Endodermal cell (in vitro differentiated cells): ENCODE results near the gene IST1. TPM values are rescaled to one million over a fixed set of nuclear protein-coding genes. Genes with fewer than 3 reads are reported as not detected.

Experiments used
- DNase-seq: peaks from one replicate; pipeline ENCODE4 v3.0.0-alpha.2; 2017
- H3K27ac ChIP-seq: 2 replicates; pipeline ENCODE4 v1.5.1; 2013; ENCODE audit warnings: mild to moderate bottlenecking, low read depth, low read length, moderate library complexity
- H3K27me3 ChIP-seq: 2 replicates; pipeline ENCODE4 v1.6.1; 2013; ENCODE audit warnings: mild to moderate bottlenecking, low read length, moderate library complexity; ENCODE audit not compliant: insufficient read depth, control insufficient read depth, poor library complexity, severe bottlenecking
- H3K36me3 ChIP-seq: 2 replicates; pipeline ENCODE4 v1.7.0; 2013; ENCODE audit warnings: mild to moderate bottlenecking, low read length, moderate library complexity; ENCODE audit not compliant: control insufficient read depth, insufficient read depth
- H3K4me1 ChIP-seq: one replicate; pipeline ENCODE4 v1.7.0; 2013; ENCODE audit warnings: low read length; ENCODE audit not compliant: control insufficient read depth, insufficient read depth
- H3K4me3 ChIP-seq: 2 replicates; pipeline ENCODE4 v1.5.1; 2013; ENCODE audit warnings: mild to moderate bottlenecking, low read length, moderate library complexity
- H3K9ac ChIP-seq: 2 replicates; pipeline ENCODE4 v1.6.1; 2013; ENCODE audit warnings: mild to moderate bottlenecking, low read length, moderate library complexity; ENCODE audit not compliant: poor library complexity, severe bottlenecking; ENCODE audit errors: extremely low read depth
- H3K9me3 ChIP-seq: 2 replicates; pipeline ENCODE4 v1.6.1; 2013; ENCODE audit warnings: mild to moderate bottlenecking, low read length, moderate library complexity; ENCODE audit not compliant: control insufficient read depth
- H3K27ac Mint-ChIP-seq: 2 replicates; pipeline ENCODE4 v1.8.0; 2020; ENCODE audit warnings: mixed read lengths
- H3K27me3 Mint-ChIP-seq: 2 replicates; pipeline ENCODE4 v1.8.0; 2021; ENCODE audit warnings: mild to moderate bottlenecking, mixed read lengths; ENCODE audit not compliant: insufficient read depth
- H3K36me3 Mint-ChIP-seq: 2 replicates; pipeline ENCODE4 v1.8.0; 2020; ENCODE audit warnings: low read depth, mixed read lengths
- H3K4me1 Mint-ChIP-seq: 2 replicates; pipeline ENCODE4 v1.8.0; 2020; ENCODE audit warnings: mixed read lengths
- H3K4me3 Mint-ChIP-seq: 2 replicates; pipeline ENCODE4 v1.8.0; 2020; ENCODE audit warnings: mild to moderate bottlenecking, moderate library complexity, mixed read lengths
- H3K9me3 Mint-ChIP-seq: 2 replicates; pipeline ENCODE4 v1.8.0; 2020; ENCODE audit warnings: mild to moderate bottlenecking, mixed read lengths
- WGBS, 2 experiments: methylation state at CpG; one replicate each; pipeline versions ENCODE4 v1.1.5 to v1.1.7; 2013; ENCODE audit warnings: missing lambda C conversion rate in 2 of 2, mixed read lengths in 1 of 2; ENCODE audit not compliant: insufficient coverage in 1 of 2, insufficient read length in 1 of 2; 5-methylcytosine and 5-hydroxymethylcytosine counted together
- total RNA-seq, 2 donors: library from RNA; stranded (reverse); fragmentation: NEBNext Ultra II Directional in 1 of 2; extraction: Animal tissue kit (Norgen Biotek cat#: 25700) in 1 of 2; gene quantifications; 2 replicates in 1 of 2; 3 replicates in 1 of 2; pipeline ENCODE4 v1.2.1, GENCODE V29; 2021
- TF ChIP-seq, protein P1 (sequence below): fragments of 200-600 bp; sonication (generic); conservative IDR thresholded peaks from 2 replicates; pipeline ENCODE4 v1.5.0; 2021; ENCODE audit warnings: antibody characterized with exemption, mild to moderate bottlenecking

Gene IST1
- total RNA-seq, 2 donors from 2014 or later: 259 to 319 TPM

DNA sequence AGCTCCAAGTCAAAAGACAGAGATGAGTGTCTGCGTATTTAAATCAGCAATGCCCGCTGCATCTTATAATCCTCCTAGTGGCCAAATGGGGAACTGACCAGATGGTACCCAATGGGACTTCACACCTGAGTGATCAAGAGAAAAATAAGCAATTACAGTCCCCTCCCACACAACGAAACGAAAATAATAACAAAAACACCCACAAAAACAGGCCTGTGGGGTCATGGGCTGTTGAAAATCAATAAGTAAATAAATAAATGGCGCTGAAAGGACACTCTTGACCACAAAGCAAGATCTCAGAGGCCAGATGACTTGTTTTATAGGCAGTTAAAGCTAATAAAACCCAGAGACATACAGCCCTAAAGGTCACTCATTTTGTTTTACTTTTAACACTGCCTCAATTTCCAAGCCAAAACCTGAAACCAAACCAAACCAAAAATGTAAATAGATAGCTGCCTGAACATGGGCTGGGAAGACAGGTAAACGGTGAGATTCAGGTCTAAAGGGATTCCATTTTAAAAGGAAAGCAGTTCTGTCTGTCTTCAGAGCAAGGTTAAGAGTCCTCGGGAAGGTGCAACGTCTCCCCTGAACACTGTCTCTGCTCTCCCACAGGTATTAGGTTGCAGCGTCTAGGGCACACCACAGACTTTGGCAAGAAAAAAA, 12.7 kb upstream of the IST1 start:
- Mint-ChIP-seq H3K9me3 (no peaks in the 10 kb centered on the region), H3K27ac (peak overlapping the region; percentile 92), H3K4me3 (peak overlapping the region; percentile 85), H3K27me3 (no peaks in the 10 kb centered on the region), H3K4me1 (peaks cover 23% of the 10 kb centered on the region), H3K36me3 (peaks cover 28% of the 10 kb centered on the region)
- WGBS, 2 experiments: 9 to 17% methylated on average over 4 to 9 of the region's 9 CpGs
- peak overlapping the region; percentile 91 for H3K4me3 ChIP-seq
- H3K36me3 ChIP-seq: peaks cover 37% of the 10 kb centered on the region
- H3K27ac ChIP-seq: no peak overlapping the region
- no peaks in the 10 kb centered on the region for H3K4me1 ChIP-seq
- TF ChIP-seq, protein P1, sequence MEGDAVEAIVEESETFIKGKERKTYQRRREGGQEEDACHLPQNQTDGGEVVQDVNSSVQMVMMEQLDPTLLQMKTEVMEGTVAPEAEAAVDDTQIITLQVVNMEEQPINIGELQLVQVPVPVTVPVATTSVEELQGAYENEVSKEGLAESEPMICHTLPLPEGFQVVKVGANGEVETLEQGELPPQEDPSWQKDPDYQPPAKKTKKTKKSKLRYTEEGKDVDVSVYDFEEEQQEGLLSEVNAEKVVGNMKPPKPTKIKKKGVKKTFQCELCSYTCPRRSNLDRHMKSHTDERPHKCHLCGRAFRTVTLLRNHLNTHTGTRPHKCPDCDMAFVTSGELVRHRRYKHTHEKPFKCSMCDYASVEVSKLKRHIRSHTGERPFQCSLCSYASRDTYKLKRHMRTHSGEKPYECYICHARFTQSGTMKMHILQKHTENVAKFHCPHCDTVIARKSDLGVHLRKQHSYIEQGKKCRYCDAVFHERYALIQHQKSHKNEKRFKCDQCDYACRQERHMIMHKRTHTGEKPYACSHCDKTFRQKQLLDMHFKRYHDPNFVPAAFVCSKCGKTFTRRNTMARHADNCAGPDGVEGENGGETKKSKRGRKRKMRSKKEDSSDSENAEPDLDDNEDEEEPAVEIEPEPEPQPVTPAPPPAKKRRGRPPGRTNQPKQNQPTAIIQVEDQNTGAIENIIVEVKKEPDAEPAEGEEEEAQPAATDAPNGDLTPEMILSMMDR: peak; percentile 94
- no peaks in the 10 kb centered on the region for H3K9me3 ChIP-seq
- DNase-seq: peak; percentile 86
- no peaks in the 10 kb centered on the region for H3K27me3 ChIP-seq
- H3K9ac ChIP-seq: peak overlapping the region; percentile 82

DNA sequence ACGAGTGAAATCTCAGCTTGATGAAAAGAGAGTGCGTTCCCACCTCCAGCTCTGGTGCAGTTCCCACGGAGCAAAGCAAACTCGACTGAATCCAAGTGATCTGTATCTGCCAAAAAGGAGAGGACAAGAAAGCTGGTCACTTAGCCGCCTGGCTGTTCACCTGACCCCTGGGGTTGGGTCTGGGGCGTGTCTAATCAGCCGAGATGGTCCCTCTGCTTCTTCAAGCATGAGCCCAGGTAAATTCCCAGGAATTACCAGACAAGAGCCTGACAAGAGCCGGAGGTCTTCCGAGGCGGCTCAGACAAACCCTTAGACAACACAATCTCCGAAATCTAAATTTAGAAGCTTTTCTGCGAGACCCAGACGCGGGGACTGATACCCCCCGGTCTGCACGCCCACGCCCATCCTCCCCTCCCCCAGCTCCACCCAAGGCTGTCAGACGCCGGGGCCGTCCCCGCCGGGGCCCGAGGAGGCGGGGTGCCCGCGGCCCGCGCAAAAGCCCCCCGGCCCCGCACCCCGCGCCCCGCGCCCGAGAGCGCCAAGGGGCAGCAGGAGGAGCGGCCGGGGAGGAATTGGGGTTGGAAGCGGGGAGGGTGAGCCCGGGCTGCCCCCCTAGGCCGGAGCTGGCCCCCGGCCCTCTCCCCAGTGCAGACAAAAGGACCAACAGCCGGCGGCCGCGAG, 12.0 kb upstream of the IST1 start:
- Mint-ChIP-seq H3K9me3 (no peaks in the 10 kb centered on the region), H3K4me3 (peak overlapping the region; percentile 85), H3K27me3 (no peaks in the 10 kb centered on the region), H3K4me1 (peaks cover 23% of the 10 kb centered on the region), H3K36me3 (peaks cover 23% of the 10 kb centered on the region), H3K27ac (peak overlapping the region; percentile 92)
- Histone ChIP-seq H3K9ac (peak overlapping the region; percentile 82), H3K9me3 (no peaks in the 10 kb centered on the region), H3K27ac (peak overlapping the region; percentile 95), H3K4me3 (peak overlapping the region; percentile 91), H3K36me3 (peaks cover 33% of the 10 kb centered on the region), H3K27me3 (no peaks in the 10 kb centered on the region), H3K4me1 (no peaks in the 10 kb centered on the region)
- DNase-seq: peak; percentile 88
- TF ChIP-seq, protein P1: peak; percentile 88
- 0 to 1% methylated on average over 11 to 45 of the region's 46 CpGs for WGBS, 2 experiments

DNA sequence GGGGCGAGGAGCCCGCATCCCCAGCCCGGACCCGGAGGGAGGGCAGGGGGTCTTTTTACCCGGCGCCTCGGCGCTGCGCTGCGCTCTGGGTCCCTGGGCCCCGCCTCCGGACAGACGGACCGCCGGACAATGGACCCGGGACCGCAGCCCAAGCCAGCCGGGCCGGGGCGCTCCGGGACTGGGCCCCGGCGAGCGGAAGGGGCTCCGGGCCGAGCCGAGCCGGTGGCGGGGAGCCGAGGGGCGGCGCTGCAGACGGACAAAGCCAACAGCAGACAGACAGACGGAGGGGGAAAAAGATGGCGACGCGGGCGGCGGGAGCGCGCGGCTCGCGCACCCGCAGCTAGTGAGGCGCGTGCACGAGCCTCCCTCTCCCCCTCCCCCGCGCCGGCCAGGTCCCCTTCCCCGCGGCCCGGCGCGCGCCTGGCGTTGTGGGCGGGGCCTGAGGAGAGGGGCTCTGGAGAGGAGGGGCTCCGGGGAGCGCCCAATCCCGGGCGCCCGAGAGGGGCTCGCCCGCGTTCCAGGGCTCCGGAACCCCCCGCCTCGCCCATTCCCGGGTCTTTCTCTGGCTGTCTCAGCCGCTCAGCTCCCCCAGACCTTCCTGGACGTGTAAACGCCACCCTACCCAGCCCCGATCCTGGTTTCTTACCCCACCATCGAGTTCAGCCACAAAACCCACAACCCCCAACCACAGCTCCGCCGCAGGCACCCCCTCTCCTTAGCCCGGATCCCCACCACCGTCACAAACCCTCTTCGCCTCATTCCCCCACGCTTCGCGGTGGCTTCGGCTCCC, 11.3 kb upstream of the IST1 start, which contains the start of gene ZNF821:
TSS of gene ZNF821 (minus strand) at position 334 of the 790 bp plus-strand sequence. CDS start 4,236 bp downstream, outside the sequence.
- Mint-ChIP-seq H3K27ac (peak within 1 kb of the TSS; percentile 95), H3K36me3 (peaks cover 17% of the 10 kb centered on the region), H3K4me3 (peak within 1 kb of the TSS; percentile 85), H3K9me3 (no peaks in the 10 kb centered on the region), H3K27me3 (no peaks in the 10 kb centered on the region), H3K4me1 (peaks cover 23% of the 10 kb centered on the region)
- Histone ChIP-seq H3K27ac (peak within 1 kb of the TSS; percentile 95), H3K36me3 (peaks cover 26% of the 10 kb centered on the region), H3K27me3 (no peaks in the 10 kb centered on the region), H3K9me3 (no peaks in the 10 kb centered on the region), H3K9ac (peak within 1 kb of the TSS; percentile 82), H3K4me3 (peak within 1 kb of the TSS; percentile 91), H3K4me1 (no peaks in the 10 kb centered on the region)
- DNase-seq: peak; percentile 96
- TF ChIP-seq, protein P1: no peak
- 1% methylated on average over 19 to 74 of the region's 85 CpGs for WGBS, 2 experiments
